Mononuclear cell (primary cell): ENCODE data around the gene ADGRG3. TPM values are rescaled to one million over a fixed set of nuclear protein-coding genes. Genes with fewer than 3 reads are reported as not detected.
"Not testable (repeated sequence)": the region's sequence is repeated elsewhere in the genome, so short reads cannot be mapped to it uniquely, and the experiment has no call there.

Experiments used
- H3K27me3 ChIP-seq: 2 replicates; pipeline ENCODE4 v1.6.0; 2011; ENCODE audit warnings: low read length, control low read depth; ENCODE audit not compliant: insufficient read depth
- H3K4me1 ChIP-seq: 2 replicates; pipeline ENCODE4 v1.5.1; 2011; ENCODE audit warnings: mild to moderate bottlenecking, low read length, control low read depth; ENCODE audit not compliant: insufficient read depth
- H3K4me3 ChIP-seq: 2 replicates; pipeline ENCODE4 v1.5.1; 2011; ENCODE audit warnings: mild to moderate bottlenecking, low read length, moderate library complexity
- H3K9me3 ChIP-seq: 2 replicates; pipeline ENCODE4 v1.5.1; 2011; ENCODE audit warnings: low read depth, mild to moderate bottlenecking, control low read depth, low read length
- total RNA-seq: library from RNA; depleted of rRNA; stranded (reverse); fragments of >200 nt; gene quantifications from one replicate; pipeline ENCODE4 v1.2.3, GENCODE V29; 2012

ADGRG3 gene
- total RNA-seq, 1 donor: 1.7 TPM

DNA sequence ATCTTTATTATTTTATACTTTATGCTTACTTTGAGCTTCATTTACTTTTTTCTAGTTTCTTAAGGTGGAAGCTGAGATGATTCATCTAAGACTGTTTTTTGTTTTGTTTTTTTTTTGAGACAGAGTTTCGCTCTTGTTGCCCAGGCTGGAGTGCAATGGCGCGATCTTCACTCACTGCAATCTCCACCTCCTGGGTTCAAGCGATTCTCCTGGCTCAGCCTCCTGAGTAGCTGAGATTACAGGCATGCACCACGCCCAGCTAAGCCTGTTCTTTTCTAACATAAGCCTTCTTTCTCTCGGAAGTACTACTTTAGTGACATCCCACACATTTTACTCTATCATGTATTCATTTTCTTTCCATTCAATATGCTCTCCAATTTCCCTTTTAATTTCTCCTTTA lies 44.5 kb downstream of the ADGRG3 start:
- H3K27me3 ChIP-seq, H3K4me1 ChIP-seq, H3K4me3 ChIP-seq, H3K9me3 ChIP-seq: not testable (repeated sequence)

DNA sequence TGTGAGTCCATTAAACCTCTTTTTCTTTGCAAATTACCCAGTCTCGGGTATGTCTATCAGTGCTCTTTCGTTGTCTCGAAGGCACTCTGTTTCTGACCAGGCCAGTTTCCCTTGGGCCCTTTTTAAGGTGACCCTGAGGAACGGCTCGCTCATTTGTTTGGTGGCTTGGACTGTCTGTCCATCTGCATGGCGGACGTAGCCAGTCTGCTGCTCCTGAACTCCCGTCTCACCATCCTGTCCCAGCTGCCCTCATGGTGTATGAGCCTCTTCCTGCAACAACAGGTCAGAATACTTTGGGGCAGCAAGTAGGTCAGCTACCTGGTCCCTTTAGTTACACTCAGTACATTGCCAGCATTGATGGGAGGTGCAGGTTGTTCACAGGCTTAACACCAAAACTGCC lies 45.5 kb downstream of the ADGRG3 start:
- Histone ChIP-seq H3K9me3 (no peaks in the 10 kb centered on the region), H3K27me3 (no peaks in the 10 kb centered on the region), H3K4me1 (no peaks in the 10 kb centered on the region), H3K4me3 (no peak overlapping the region)

DNA sequence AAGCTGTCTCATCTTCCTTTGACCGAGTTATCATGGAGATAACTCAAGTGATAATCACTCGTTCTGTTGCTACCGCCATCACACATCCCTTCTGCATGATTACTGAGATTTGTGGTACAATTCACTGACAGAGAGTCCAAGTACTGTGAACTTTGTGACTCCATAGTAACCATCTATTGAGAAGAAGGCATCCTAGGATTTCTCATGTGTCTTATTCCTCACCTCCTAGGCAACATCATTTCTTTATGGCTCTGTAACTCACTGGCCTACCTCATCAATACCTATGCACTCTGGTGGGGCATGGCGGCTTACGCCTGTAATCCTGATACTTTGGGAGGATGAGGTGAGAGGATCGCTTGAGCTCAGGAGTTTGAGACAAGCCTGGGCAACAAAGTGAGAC lies 45.9 kb downstream of the ADGRG3 start:
- no peaks in the 10 kb centered on the region for H3K4me1 ChIP-seq
- no peak overlapping the region for H3K4me3 ChIP-seq
- no peaks in the 10 kb centered on the region for H3K9me3 ChIP-seq
- no peaks in the 10 kb centered on the region for H3K27me3 ChIP-seq

- no peak overlapping the region for H3K4me3 ChIP-seq
- H3K9me3 ChIP-seq: no peaks in the 10 kb centered on the region
- no peaks in the 10 kb centered on the region for H3K4me1 ChIP-seq
- H3K27me3 ChIP-seq: no peaks in the 10 kb centered on the region
Observed at GRCh38 chr16:57720142-57720575, 52.1 kb downstream of the ADGRG3 start.

DNA sequence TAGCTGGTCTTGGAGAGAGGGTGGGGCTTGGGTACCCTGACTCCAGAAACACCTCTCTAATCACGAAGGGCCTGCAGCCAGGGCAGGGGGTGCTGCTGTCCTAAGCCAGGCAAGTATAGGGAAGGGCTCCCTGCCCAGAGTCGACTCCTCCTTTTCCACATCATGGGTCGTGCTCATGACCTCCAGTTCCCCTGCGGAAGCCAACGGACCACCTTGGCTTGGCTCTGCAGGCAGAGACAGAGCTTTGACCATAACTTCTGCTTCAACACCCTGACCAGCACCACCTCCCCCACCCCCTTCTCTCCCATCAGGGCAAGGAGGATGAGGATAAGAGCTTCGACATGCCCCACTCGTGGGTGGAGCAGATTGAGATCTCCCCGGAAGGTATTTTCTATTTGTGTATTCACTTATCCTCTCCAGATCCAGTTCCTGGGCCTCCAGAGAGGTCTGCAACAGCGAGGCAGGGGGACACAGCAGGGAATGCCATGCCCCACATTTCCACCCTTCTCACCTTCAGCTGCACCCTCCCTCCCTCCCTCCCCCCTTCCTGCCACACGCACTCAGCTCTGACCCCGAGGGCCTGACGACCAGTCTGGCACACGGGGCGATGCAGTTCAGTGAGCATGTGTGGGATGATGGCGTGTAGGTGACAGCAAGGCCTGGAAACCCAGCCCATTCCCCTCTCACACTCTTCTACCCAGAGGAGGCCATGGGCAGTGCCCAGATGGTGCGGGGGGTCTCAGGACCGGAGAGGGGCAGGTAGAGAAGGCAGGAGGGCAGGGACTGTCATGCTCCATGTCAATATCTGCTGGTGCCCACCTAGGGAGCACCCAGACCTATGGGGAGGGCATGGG lies 53.5 kb downstream of the ADGRG3 start:
- Histone ChIP-seq H3K4me3 (no peak overlapping the region), H3K9me3 (no peaks in the 10 kb centered on the region), H3K27me3 (no peaks in the 10 kb centered on the region), H3K4me1 (no peaks in the 10 kb centered on the region)

- no peaks in the 10 kb centered on the region for H3K4me1 ChIP-seq
- no peaks in the 10 kb centered on the region for H3K9me3 ChIP-seq
- no peak overlapping the region for H3K4me3 ChIP-seq
- no peaks in the 10 kb centered on the region for H3K27me3 ChIP-seq
Observed at GRCh38 chr16:57722210-57722499, 54.0 kb downstream of the ADGRG3 start.

GRCh38 chr16:57722651-57723050 lies 54.5 kb downstream of the ADGRG3 start:
- Histone ChIP-seq H3K4me1 (no peaks in the 10 kb centered on the region), H3K9me3 (no peaks in the 10 kb centered on the region), H3K4me3 (no peak overlapping the region), H3K27me3 (no peaks in the 10 kb centered on the region)

DNA sequence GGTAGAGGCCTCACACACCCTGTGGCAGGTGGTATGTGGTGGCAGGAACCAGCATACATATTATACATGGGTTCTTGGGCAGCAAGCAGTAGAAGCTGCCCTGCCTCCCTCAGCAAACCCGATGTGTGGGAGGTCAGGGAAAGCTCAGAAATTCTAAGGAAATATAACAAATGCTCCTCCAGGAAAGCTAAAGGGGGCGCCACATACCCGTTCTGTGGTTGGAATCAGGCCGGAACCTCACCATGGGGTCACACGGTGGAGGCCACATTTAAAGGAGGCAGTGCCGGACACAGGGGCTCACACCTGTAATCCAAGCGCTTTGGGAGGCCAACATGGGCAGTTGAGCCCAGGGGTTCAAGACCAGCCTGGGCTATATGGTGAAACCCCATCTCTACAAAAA lies 55.1 kb downstream of the ADGRG3 start:
- Histone ChIP-seq H3K4me3 (no peak overlapping the region), H3K4me1 (no peaks in the 10 kb centered on the region), H3K27me3 (no peaks in the 10 kb centered on the region), H3K9me3 (no peaks in the 10 kb centered on the region)

GRCh38 chr16:57724531-57724930 lies 56.4 kb downstream of the ADGRG3 start:
- H3K9me3 ChIP-seq: no peaks in the 10 kb centered on the region
- no peaks in the 10 kb centered on the region for H3K27me3 ChIP-seq
- no peaks in the 10 kb centered on the region for H3K4me1 ChIP-seq
- H3K4me3 ChIP-seq: no peak overlapping the region

- Histone ChIP-seq H3K4me3 (no peak overlapping the region), H3K4me1 (no peaks in the 10 kb centered on the region), H3K27me3 (no peaks in the 10 kb centered on the region), H3K9me3 (no peaks in the 10 kb centered on the region)
Observed at GRCh38 chr16:57725151-57725550, 57.0 kb downstream of the ADGRG3 start.

- Histone ChIP-seq H3K9me3 (no peaks in the 10 kb centered on the region), H3K4me1 (no peaks in the 10 kb centered on the region), H3K27me3 (no peaks in the 10 kb centered on the region), H3K4me3 (no peak overlapping the region)
Observed at GRCh38 chr16:57725554-57725953, 57.4 kb downstream of the ADGRG3 start.

DNA sequence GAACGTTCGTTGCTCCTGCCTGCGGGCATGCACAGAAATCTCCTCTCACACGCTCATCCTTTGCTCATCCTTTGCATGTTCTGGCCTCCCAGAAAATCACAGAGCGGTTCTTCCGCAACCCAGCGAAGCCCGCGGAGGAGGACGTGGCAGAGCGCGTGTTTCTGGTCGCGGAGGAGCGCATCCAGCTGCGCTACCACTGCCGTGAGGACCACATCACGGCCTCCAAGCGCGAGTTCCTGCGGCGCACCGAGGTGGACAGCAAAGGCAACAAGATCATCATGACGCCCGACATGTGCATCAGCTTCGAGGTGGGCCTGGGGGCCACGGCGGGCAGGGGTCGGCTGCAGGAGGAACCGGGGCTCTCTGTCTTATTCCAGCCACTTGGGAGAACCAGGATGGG lies 57.9 kb downstream of the ADGRG3 start:
- H3K4me3 ChIP-seq: no peak overlapping the region
- no peaks in the 10 kb centered on the region for H3K9me3 ChIP-seq
- H3K27me3 ChIP-seq: no peaks in the 10 kb centered on the region
- H3K4me1 ChIP-seq: no peaks in the 10 kb centered on the region

GRCh38 chr16:57726433-57726947 lies 58.4 kb downstream of the ADGRG3 start:
- H3K4me1 ChIP-seq: no peaks in the 10 kb centered on the region
- no peak overlapping the region for H3K4me3 ChIP-seq
- H3K27me3 ChIP-seq: no peaks in the 10 kb centered on the region
- no peaks in the 10 kb centered on the region for H3K9me3 ChIP-seq

GRCh38 chr16:57727610-57728009 lies 59.5 kb downstream of the ADGRG3 start:
- Histone ChIP-seq H3K27me3 (no peaks in the 10 kb centered on the region), H3K4me1 (no peaks in the 10 kb centered on the region), H3K9me3 (no peaks in the 10 kb centered on the region), H3K4me3 (no peak overlapping the region)

DNA sequence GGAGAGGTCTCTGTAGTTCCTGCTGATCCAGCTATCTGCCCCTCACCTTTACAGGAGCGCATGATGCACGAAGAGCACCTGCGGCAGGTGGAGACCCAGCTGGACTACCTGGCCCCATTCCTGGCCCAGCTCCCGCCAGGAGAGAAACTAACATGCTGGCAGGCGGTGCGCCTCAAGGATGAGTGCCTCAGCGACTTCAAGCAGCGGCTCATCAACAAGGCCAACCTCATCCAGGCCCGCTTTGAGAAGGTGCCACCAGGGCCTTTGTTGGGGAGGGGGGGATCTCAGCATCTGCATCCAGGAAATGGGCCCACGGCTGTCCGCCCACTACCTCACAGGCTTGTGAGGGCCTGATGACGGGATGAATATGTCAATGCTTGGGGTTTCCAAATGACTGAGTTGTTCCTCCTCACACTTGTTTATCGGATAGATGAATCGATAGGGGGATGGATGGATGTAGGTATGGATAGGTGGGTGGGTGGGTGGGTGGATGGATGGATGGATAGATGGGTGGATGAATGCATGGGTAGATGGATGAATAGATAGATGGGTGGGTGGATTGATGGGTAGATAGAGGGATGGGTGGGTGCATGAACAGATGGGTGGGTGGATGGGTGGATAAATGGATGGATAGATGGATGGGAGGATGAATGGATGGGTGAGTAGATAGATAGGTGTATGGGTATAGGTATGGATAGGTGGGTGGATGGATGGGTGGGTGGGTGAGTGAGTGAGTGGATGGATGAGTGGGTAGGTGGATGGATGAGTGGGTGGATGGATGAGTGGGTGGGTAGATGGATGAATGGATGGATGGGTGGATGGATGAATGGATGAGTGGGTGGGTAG lies 60.5 kb downstream of the ADGRG3 start:
- Histone ChIP-seq H3K4me3 (no peak overlapping the region), H3K4me1 (no peaks in the 10 kb centered on the region), H3K9me3 (no peaks in the 10 kb centered on the region), H3K27me3 (no peaks in the 10 kb centered on the region)

- Histone ChIP-seq H3K27me3 (no peaks in the 10 kb centered on the region), H3K4me3 (no peak overlapping the region), H3K4me1 (no peaks in the 10 kb centered on the region), H3K9me3 (no peaks in the 10 kb centered on the region)
Observed at GRCh38 chr16:57729182-57729484, 61.0 kb downstream of the ADGRG3 start.
